Activated CD4-positive, alpha-beta T cell treated with anti-CD3 and anti-CD28 coated beads for 48 hours (primary cell): ENCODE results near the gene FAM53B.
A peak's percentile ranks its signal among the peaks of the same experiment; 100 is the strongest.

Experiments
- DNase-seq: peaks from one replicate; pipeline ENCODE4 v3.0.0-alpha.2; 2020

Gene FAM53B

DNA sequence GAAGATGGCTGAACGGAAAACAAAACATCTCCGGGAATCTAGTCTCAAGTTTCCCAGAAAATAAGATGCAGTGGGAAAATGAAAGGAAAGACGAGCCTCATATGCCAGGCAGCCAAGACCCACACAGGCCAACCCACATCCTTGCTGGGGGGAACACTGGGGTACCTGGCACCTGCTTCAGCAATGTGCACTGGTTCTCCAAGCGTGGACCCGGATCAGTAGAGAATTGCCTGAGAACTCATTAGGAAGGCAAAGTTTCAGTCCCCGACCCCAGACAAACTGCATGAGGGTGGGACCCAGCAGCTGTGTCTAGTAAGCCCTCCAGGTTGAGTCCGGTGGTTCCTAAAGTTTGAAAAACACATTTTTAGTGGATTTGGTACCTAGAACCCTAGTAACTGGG, 18.4 kb downstream of the FAM53B start:
- DNase-seq, result no peak

DNA sequence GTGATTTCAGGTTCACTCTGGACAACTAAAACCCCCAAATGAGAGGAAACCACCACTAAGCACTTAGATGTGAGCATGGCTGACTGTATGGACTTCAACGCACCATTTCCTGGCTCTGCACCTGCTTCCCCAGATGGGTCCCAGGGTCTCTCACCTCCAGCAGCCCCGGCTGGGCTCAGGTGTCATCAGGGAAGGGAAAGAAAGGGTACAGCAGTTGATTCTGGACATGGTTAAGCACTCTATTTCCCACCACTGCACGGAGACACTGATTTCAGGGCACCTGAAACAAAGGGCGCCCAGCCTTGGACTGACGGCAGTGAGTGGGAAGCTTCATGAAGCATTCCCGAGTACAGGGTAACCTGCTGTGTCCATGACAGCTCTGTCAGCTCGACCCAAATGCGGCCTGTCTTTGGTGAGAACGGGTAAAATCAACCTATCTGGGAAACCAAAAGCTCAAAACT, 19.0 kb downstream of the FAM53B start:
- DNase-seq, result no peak

DNA sequence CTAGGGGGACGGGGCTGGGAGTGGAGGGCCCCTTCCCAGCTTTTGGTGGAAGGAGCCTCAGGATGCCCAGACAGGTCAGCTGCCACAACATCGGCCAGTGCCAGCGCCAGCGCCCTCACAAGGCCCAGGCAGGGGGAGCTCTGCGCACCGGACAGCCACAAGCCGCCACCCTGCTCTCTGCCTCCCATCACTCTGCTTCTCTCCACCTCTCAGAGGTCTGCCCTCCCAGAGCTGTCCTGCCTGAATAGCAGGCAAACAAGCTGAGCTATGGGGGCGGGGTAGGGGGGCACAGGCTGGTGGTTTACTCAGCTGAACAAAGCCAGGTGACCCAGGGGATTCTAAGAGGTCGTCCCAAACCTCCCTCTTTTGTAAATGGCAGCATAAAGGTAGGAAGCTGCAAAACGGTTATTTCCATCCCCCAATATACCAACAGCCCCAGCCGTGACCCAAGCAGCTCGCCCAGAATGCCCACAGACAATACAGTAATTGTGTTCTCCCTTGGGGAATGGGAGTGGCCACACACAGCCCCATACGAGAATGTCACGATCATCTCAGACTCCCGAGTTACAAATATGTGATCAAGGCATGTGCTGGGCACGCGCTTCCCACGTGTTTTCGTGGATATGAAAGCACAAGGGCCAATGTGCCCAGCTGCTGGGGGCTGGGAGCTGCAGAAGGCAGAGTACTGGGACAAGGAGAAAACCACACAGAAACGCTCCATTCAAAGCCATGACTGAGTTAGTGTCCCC, 19.7 kb downstream of the FAM53B start:
- no peak for DNase-seq

DNA sequence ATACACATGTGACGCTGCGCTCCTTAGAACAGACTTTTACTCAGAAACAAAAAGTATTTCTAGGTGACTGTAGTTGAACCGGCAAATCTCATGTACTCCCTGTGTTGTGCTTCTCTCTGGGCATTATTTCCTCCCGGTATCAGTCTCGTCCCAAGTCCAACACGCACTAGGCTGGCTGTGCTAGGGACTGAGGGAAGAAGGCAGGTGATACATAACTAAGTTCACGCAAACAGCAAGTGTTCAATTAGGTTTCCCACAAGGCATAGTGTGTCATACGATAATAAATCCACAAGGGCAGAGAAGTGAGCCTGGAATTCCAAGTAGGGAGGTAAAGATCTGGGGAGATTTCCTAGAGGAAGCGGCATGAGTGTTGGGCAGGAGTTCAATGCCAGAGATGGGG, 20.4 kb downstream of the FAM53B start:
- DNase-seq, result no peak

DNA sequence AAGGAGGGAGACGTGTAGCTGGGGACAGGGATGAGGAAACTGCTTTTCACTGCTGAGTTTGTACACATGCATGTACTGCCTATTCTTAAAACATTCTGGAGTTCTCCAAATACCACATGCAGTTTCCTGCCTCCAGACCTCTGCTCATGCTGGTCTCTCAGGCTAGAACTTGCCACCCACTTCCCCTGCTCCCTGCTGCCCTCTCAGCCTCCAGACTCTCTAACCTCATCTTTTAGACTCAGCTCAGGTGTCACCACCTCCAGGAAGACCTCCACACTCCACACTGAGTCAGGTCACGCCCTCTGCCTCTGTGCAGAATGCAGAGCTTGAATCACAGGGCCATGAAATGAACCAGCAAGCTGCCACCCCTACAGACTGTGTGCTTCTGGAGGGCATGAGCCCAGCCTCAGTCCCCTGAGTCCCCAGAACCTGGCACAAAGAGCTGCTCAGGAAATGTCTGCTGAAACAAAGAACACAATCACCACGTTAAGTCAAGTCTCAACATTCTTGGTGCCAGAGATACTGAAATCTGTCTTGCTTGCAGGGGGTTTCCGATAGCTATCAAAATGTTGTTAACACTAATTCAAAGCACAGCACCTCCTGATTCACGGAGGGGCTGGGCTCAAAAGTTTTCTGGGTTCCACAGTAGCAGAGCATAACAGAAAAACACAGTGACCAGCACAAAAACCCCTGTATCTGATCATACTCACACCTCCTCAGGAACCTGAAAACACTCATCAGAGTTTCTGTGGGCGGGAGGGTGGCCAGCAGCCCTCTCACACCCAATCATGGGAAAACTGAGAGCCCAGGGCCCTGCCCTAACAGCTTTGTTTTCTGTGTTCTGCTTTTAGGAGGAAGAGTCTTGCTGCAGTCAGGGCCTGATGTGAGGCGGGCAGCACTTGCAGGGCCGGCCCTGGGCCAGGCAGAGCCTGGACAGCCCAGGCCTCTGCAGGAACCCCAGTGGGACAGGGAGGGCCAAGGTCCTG, 21.1 kb downstream of the FAM53B start:
- DNase-seq, result peak; percentile 75

DNA sequence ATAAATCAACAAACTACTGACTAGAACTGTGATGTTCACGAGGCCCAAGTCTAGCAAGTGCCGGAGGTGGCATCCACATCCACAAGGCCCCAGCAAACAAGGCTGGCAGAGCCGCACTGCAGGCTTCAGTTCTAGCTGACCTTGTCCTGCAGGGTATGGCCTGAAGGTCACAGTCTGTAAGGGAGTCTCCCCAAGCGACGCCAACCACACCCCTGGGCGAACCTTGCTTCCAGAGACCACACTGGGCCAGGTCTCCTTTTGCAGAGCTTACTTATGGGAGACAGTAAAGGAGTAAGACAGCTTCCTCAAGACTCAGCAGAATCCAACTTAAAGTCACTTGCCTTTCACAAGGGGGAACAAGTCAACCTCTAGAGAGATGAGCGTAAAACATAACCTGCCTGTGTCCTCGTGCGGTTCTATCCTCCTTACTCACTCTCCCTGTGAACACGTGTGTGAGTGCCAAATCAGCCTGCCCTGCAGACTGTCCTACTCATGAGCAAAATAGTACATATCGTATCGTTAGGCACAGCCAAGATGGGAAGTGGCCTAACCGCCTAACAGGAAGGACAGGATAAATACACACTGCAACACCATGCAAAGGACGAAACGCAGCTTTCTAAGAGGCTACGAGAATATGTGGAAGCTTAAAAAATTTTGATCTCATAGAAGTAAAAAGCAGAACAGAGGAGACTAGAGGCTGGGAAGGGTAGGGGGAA, 22.7 kb downstream of the FAM53B start:
- no peak for DNase-seq

DNA sequence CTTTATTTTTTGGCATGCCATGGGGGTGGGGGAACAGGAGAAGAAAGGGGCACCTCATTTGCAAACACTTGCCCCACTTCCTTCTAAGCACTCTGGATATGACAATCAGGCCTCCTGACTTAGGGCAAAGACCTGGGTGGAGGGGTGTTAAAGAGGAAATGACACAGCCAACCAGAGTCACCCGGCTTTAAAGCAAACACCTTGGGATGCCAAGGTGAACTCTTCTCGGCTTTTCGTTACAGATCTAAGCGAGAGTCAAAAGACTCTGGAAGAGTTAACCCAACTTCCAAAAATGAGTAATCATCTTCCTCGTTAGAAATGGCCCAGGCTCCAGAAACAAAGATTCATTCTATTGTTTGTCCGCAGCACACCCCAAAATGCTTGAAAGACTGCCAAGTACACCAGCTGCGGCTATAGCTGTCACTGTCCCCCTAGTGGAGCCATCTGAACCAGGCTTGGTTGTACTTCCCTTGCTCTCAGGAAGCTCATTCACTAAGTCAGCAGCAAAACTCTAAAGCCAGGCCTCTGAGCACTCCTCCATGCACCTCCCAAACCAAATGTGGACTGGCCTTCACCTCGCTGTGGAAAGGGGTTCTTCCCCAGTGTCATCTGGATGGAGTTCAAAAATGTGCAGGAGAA, 24.8 kb downstream of the FAM53B start:
- DNase-seq, result peak; percentile 80

DNA sequence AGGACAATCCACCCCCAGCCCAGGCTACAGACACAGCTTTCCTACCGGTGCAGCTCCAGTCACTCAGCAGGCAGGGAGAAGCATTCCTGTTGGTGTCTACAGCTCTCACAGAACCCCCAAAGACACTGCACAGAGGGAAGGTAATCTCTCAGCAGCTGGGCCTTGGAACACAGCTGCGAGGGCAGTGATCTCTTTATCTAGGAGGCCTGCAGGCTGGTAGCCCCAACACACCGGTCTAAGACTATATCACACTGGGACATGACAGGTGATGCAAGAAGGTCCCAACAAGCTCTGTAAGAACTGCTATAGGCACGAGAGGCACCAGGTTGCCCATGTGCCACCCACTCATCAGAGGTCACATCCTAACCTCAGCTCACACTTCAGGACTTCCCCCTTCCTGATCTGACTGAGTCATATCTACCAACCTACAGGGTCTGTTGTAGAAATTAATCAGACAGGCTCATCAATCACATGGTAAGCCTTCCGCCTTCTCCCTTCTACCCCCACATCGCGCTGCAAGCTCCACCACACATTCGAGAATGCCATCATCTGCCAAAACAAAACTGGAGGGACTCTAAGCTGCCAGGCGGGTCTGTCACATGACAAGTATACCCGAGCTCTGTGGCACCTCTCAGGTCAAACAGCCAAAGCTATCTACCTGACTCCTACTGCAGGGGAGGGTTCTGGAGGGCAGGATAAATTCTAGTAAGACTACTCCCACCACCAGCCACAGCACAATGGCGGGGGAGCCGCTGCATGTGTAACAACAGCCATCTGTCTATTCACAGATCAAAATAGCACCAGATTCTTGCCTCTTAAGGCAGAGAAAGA, 26.1 kb downstream of the FAM53B start:
- peak; percentile 84 for DNase-seq

DNA sequence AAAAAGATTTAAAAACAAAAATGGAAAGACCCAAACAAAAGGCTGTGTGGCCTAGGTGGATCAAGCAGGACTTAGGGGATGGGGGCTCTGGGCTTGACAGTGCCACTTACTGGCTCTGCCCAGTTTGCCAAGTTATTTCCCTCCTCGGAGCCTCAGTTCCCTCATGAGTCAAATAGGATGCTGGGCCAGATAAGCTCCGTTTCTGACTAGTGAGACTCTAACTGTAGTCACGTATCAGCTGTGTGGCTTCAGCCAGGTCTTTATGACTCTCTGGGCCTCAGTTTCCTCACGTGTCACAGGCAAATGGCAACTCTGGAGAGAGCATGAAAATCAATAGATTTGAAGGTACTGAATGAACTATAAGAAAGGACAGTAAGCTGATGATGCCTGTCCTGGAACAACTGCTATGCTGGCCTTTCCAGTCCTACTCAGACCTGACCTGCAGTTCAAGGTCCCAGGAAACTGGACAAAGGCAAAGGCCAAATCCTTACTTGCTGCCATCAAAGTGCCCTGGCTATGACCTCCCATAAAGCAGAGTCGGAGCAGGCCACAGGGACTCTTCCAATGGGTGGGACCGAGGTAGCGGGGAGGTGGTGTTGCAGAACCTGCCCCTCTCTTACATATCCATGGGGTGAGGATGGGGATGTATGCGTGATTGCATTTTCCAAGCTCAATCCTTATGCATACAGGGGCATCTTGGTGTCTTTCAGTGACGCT, 27.0 kb downstream of the FAM53B start:
- no peak for DNase-seq

DNA sequence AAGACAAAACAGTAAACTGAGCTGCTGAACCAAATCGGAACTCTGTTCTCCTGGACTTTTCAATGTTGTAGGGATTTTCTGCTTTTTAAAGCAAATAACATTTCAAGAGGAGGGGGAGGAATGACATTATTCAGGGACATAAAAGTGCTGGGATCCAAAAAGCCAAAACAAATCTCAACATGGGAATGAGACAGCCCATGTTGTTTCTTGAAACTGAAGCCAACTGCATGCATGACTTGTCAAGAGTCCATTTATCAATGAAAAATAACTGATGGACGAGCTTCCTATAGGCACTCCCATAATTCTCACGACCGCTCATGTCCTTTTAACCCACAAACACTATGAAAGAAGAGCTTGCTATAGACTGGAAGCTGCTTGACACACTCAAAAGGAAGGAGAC, 27.8 kb downstream of the FAM53B start:
- no peak for DNase-seq

DNA sequence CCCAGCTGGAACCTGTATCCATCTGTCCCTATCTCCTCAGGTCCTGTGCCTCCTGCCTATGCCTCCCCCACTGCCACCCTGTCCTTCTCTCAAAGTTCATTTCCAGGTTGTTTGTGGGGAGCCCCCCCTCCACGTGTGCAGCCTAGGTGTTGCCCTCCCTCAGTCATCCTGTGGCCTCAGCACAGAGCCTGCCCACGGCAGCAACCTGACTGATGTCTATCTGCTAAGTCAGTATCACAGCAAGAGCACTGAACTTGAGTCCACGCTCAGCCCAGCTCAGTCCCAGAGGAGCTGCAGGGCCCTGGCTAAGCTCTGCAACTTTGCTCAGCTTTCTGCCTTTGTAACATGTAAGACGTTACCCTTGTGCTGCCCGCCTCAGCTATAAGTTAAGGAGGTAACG, 28.7 kb downstream of the FAM53B start:
- no peak for DNase-seq

DNA sequence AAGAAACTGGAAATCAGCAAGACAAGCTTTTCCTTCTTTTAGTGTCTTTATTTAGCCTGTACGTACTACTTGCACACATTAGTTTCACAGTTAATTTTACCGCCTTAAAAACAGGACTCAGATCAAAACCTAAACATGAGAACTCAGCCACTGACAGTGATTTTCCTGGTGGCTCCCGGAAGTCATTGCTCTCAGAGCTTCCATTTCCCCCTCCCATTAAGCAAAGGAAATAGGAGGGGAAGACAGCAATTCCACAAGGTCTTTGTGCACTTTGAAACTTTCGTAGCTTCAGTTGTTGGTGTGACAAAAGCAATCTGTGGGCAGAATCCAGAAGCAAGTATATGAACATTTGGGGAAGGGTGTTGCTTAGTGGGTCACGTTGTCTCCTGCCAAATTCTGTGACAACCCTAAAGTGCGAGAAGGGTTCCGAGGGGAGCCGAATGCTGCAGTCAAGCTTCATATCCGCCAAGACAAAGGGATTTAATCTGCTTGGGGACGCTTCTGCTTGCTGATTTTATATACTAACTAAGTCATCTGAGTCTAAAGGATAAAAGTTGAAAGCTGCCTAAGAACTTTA, 30.4 kb downstream of the FAM53B start:
- DNase-seq, result no peak

DNA sequence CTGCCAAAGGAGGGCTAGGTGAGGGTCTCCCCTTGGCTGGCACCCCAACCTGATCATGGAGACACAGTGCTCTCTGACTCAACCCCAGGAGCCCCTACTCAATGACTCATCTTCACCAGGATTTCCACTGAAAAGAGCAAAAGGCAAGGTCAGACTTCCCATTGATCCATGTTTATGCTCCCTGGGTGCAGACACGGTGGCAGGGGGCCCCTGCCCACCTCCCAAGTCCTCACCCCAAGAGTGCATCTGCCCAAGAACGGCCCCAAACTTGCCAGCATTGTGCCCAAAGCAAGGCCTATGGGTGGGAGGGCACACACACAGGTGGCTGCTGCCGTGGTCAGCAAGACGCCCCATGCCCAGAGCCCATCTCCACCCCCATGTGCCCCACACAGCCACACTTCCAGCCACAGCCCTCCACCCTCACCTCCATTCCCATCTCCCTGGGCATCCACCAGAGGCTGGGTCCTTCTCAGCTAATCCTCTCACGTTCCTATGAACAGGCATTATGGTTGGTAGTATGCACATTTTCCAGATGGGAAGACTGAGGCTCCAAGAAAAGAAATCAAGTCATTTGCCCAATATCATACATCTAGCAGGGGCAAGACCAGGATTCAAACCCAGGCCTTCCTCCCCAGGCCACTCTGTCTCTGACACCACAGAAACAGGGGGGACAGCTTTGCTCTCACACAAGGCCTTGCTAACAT, 31.3 kb downstream of the FAM53B start:
- DNase-seq, result no peak

DNA sequence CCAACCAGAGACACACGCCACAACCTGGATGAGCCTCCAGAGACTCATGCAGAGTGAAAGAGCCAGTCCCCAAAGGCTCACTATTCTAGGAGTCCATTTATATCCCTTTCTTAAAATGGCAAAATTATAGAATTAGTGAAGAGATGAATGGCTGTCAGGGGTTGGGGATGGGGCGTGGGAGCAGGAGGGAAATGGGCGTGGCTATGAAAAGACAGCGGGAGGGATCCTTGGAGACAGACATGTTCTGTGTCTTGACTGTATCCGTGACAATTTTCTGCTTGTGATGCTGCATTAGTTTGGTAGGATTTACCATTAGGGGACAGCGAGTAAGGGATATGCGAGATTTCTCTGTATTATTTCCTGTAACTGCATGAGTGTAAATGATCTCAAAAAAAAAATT, 33.0 kb downstream of the FAM53B start:
- no peak for DNase-seq

DNA sequence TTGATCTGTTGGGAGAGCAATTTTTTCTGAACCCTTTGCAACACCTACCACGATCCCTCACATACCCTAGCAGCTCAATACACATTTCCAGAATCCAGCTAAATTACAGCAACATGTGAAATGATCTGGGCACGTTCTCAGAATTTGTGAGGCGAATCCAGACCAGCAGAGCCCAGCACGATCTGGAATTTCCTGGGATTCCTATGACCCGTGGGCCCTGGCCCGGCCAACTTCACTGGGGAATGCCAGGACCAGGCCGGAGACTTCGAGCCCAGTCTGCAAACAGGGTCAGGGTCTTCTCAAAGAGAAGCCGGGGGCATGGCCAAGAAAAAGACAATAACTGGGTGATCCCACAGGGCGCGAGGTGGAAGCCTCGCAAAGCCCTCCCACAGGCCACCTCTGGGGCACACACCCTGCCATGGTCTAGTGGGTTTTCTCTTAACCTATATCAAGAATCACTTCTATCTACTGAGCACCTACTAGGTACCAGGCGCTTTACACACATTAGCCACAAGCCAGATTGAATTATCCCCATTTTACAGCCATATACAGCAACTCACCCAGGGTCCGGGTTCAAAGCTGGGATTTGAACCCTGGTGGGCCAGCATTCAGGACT, 33.8 kb downstream of the FAM53B start:
- no peak for DNase-seq

DNA sequence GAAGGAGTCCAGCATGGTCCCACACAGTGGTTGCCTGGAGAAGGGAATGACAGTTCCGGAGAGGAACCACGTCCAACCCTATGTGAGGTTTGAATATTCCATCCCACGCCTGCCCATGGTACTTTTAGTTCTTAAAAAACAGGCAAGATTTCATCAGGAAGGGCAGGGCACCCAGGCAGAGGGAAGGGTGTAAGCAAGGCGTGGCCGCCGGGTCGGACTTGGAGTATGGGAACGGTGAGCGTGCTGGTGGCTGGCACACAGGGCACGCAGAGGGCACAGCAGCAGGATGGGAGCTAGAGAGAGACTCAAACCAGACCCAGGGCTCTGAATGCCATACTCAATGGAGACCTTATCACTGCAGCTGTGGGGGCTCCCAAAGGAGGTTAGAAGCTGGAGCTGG, 34.3 kb downstream of the FAM53B start:
- no peak for DNase-seq

DNA sequence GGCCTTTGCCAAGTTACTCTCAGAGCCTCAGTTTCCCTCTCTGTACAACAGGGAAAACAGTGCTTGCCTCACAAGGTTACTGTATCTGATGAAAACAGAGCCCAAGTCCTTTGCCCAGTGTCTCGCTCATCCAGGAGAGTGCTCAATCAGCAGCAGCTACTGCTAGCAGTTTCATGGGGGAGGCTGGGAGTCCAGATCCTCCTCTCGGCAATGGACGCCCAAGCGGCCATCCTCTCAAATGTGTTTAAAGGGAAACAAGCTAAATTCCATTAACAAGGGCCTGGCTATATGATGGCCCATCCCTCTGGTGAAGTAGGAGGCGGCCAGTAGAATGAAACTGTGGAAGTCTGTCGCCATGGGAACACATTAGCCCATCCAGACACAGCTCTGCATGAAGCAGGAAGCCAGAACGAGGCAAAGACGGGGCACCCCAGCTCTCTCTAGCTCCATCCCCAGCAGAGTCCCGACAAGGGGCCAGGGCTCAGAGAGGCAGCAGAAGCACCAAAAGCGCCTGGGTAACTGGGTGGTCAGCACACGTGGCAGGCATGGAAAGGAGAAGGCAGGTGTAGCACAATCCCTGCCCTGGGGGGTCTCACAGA, 35.2 kb downstream of the FAM53B start:
- no peak for DNase-seq

DNA sequence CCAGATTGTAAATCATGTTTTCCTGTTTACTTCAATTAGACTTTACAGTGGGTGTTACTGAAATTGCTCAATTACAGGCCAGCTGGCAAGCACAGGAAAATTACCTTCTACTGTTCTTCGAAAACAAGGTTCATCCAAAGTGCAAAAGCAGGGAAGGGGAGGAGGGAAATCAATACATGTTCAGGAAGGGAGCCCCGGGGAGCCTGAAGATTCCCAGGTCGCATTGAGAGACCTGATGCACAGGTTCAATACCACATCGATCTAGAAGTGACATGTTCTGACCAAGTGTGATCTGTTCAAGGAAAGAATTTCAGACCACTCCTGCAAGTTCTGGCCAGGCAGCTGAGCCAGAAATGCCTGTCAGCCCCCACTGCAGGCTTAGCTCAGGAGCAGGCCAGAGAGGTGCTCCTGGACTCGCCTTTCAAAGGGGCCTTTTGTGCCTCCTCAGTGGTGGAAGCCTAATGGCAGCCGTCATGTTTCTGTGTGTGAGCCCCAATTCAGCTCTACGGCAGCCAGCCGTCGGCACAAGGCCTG, 35.9 kb downstream of the FAM53B start:
- DNase-seq, result no peak

DNA sequence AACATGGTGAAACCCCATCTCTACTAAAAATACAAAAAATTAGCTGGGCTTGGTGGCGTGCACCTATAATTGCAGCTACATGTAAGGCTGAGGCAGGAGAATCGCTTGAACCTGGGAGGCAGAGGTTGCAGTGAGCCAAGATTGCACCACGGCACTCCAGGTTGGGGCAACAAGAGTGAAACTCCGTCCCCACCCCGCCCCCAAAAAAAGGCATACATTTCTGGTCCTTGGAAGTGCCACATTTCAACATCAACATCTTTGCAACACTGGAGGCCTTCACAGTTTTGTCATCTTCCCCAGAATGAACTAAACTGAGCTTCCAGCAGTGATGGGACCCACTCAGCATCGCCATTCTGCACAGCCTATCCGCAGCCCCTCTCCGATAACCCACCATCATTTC, 36.6 kb downstream of the FAM53B start:
- DNase-seq, result no peak
